Panc1 (cell line): ENCODE measurements around the gene CAMK1D. TPM values are rescaled to one million over a fixed set of nuclear protein-coding genes. Genes with fewer than 3 reads are reported as not detected.

Experiments used
- ATAC-seq: fragments of 200-7000 bp; cut with Tn5 transposase; 2 replicates; pipeline ENCODE4 v1.9.1; 2020; ENCODE audit warnings: mild to moderate bottlenecking, moderate library complexity
- BruUV-seq: library from RNA; stranded (reverse); fragments of 400-500 nt; replicated peaks from 2 replicates; lab custom pipeline; 2021; lab: Mats Ljungman, UMichigan
- CTCF ChIA-PET: fragments of 300-600 bp; sonication (Branson Sonifier 250); formaldehyde crosslinking; loops from one replicate; lab custom pipeline; 2022; ENCODE audit warnings: antibody characterized with exemption; lab: Charles Lee
- POLR2A ChIA-PET: fragments of 300-600 bp; sonication (Branson Sonifier 250); formaldehyde crosslinking; loops from one replicate; lab custom pipeline; 2022; ENCODE audit warnings: antibody characterized with exemption; lab: Charles Lee
- DNase-seq: peaks from one replicate; pipeline ENCODE4 v3.0.0-alpha.2; 2010; ENCODE audit warnings: low read depth, low spot score
- H3K27ac ChIP-seq: 2 replicates; pipeline ENCODE4 v1.5.1; 2011; ENCODE audit warnings: mild to moderate bottlenecking, low read length, inconsistent platforms
- H3K27me3 ChIP-seq: fragments of 200-500 bp; sonication (Bioruptor generic); 2 replicates; pipeline ENCODE4 v1.6.0; 2014; ENCODE audit warnings: low read length, inconsistent platforms; ENCODE audit not compliant: control insufficient read depth, insufficient read depth
- H3K36me3 ChIP-seq: fragments of 200-500 bp; sonication (Bioruptor generic); 2 replicates; pipeline ENCODE4 v1.5.1; 2014; ENCODE audit warnings: inconsistent platforms, mild to moderate bottlenecking, low read length, moderate library complexity; ENCODE audit not compliant: control insufficient read depth, insufficient read depth
- H3K4me1 ChIP-seq: 2 replicates; pipeline ENCODE4 v1.5.1; 2011; ENCODE audit warnings: inconsistent platforms, mild to moderate bottlenecking, low read length, moderate library complexity; ENCODE audit not compliant: control insufficient read depth, insufficient read depth
- H3K4me3 ChIP-seq, 2 experiments: 2 replicates each; pipeline ENCODE4 v1.5.1; 2011 to 2012; ENCODE audit warnings: low read depth in 2 of 2, low read length in 2 of 2, mild to moderate bottlenecking in 2 of 2, inconsistent platforms in 1 of 2, moderate library complexity in 1 of 2
- H3K9me3 ChIP-seq: fragments of 200-500 bp; sonication (Bioruptor generic); 2 replicates; pipeline ENCODE4 v1.5.1; 2014; ENCODE audit warnings: low read depth, mild to moderate bottlenecking, inconsistent platforms, low read length, moderate library complexity; ENCODE audit not compliant: control insufficient read depth, insufficient read depth
- POLR2AphosphoS5 ChIP-seq: IDR thresholded peaks from 2 replicates; pipeline ENCODE4 v1.6.1; 2012; ENCODE audit warnings: mild to moderate bottlenecking, low read depth, low read length, moderate library complexity
- REST ChIP-seq, 2 experiments: IDR thresholded peaks; 2 replicates each; pipeline ENCODE4 v1.6.1; 2011 to 2012; ENCODE audit warnings: low read depth in 2 of 2, control low read depth in 1 of 2, low read length in 1 of 2, mild to moderate bottlenecking in 1 of 2, moderate library complexity in 1 of 2; ENCODE audit not compliant: insufficient read depth in 1 of 2
- SIN3A ChIP-seq: IDR thresholded peaks from 2 replicates; pipeline ENCODE4 v1.6.1; 2012; ENCODE audit warnings: low read depth, mild to moderate bottlenecking, low read length, moderate library complexity, borderline replicate concordance; ENCODE audit not compliant: insufficient read depth
- TCF7L2 ChIP-seq: IDR thresholded peaks from 2 replicates; pipeline ENCODE4 v1.6.1; 2011; ENCODE audit warnings: mild to moderate bottlenecking, low read depth, low read length, inconsistent platforms
- in situ Hi-C: cut with HindIII; loops from 2 replicates; pipeline ENCODE4 v1.10.0; 2016; ENCODE audit warnings: low sequenced_read_pairs, low pct_unique_long_range_greater_than_20kb
- intact Hi-C: fragments of 100-400 bp; cut with micrococcal nuclease; formaldehyde crosslinking; loops from one replicate; pipeline ENCODE4 v1.10.0; 2022; ENCODE audit not compliant: unreplicated experiment
- total RNA-seq: library from RNA; stranded (reverse); gene quantifications from one replicate; pipeline ENCODE4 v1.2.1, GENCODE V29; 2021; ENCODE audit not compliant: unreplicated experiment
- TF ChIP-seq, protein P1 (sequence below): fragments of 450-650 bp; IDR thresholded peaks from 2 replicates; pipeline ENCODE4 v1.5.1; 2017; ENCODE audit warnings: mild to moderate bottlenecking

CAMK1D gene
- total RNA-seq, 1 experiment from 2014 or later = 5.7 TPM

GRCh38 chr10:12628964-12629766 lies 279.8 kb downstream of the CAMK1D start:
- intact Hi-C loops (no loop called here), in situ Hi-C loops (no loop called here)
- Histone ChIP-seq H3K27me3 (no peaks in the 10 kb centered on the region), H3K4me1 (no peaks in the 10 kb centered on the region; the same call in 1 of the 2 replicates), H3K4me3 (no peak overlapping the region), H3K9me3 (no peaks in the 10 kb centered on the region), H3K27ac (no peak overlapping the region), H3K36me3 (no peaks in the 10 kb centered on the region)
- no TSS peak for BruUV-seq
- no peak for TF ChIP-seq TCF7L2
- no peak for TF ChIP-seq REST (IDR thresholded peaks at IDR 0.05; ENCODE audit: insufficient read depth in 1 of 2, low read depth in 2 of 2, low read length in 1 of 2)
- TF ChIP-seq SIN3A = no peak
- TF ChIP-seq, protein P1, sequence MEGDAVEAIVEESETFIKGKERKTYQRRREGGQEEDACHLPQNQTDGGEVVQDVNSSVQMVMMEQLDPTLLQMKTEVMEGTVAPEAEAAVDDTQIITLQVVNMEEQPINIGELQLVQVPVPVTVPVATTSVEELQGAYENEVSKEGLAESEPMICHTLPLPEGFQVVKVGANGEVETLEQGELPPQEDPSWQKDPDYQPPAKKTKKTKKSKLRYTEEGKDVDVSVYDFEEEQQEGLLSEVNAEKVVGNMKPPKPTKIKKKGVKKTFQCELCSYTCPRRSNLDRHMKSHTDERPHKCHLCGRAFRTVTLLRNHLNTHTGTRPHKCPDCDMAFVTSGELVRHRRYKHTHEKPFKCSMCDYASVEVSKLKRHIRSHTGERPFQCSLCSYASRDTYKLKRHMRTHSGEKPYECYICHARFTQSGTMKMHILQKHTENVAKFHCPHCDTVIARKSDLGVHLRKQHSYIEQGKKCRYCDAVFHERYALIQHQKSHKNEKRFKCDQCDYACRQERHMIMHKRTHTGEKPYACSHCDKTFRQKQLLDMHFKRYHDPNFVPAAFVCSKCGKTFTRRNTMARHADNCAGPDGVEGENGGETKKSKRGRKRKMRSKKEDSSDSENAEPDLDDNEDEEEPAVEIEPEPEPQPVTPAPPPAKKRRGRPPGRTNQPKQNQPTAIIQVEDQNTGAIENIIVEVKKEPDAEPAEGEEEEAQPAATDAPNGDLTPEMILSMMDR = no peak
- no peak for TF ChIP-seq POLR2AphosphoS5
- POLR2A ChIA-PET = no interaction called here
- no peak for ATAC-seq
- CTCF ChIA-PET = no interaction called here
- no peak for DNase-seq

DNA sequence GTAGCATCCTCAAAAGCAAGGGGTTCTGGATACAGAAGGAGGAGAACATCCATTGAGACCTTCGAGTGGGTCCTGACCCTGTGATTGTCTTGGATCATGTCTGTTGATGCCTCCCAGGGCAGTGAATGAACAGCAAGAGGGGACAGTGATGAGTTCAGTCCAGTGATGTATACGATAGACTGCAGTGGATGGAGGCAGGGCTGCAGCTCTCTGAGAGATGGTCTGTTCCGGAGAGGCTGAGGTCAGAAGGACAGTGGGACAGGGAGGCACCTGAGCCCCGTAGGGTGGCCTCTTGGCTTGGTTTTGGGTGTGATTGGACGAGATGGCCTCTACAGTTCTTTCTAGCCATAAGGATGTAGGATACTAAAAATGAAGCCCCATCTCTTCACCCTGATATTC lies 280.4 kb downstream of the CAMK1D start:
- in situ Hi-C loops (no loop called here), intact Hi-C loops (no loop called here)
- ChIA-PET POLR2A (no interaction called here), CTCF (no interaction called here)
- Histone ChIP-seq H3K36me3 (no peaks in the 10 kb centered on the region), H3K27ac (no peak overlapping the region), H3K27me3 (no peaks in the 10 kb centered on the region), H3K4me3 (no peak overlapping the region), H3K4me1 (no peaks in the 10 kb centered on the region; the same call in 1 of the 2 replicates), H3K9me3 (no peaks in the 10 kb centered on the region)
- no TSS peak for BruUV-seq
- ATAC-seq (no peak), DNase-seq (no peak)
- TF ChIP-seq SIN3A = no peak
- TF ChIP-seq, protein P1 = no peak
- no peak for TF ChIP-seq POLR2AphosphoS5
- TF ChIP-seq REST (IDR thresholded peaks at IDR 0.05; ENCODE audit: insufficient read depth in 1 of 2, low read depth in 2 of 2, low read length in 1 of 2) = no peak
- no peak for TF ChIP-seq TCF7L2
